Kidney (tissue), 14 donors: Measurements from ENCODE around the gene LGR6. TPM values are rescaled to one million over a fixed set of nuclear protein-coding genes. Genes with fewer than 3 reads are reported as not detected.

Experiments used
- DNase-seq, 5 donors: peaks; one replicate each; pipeline ENCODE4 v3.0.0-alpha.2; 2013 to 2020
- FAIRE-seq: peaks from 2 replicates; lab custom pipeline; 2012; peaks lifted over from hg19 to GRCh38; lab: Jason Lieb, UNC
- H3K27ac ChIP-seq, 2 donors: one replicate each; pipeline ENCODE4 v1.7.0; 2013; ENCODE audit warnings: low read depth in 2 of 2, low read length in 2 of 2, inconsistent platforms in 1 of 2
- H3K27me3 ChIP-seq: one replicate; pipeline ENCODE4 v1.7.1; 2013; ENCODE audit warnings: low read length, inconsistent platforms; ENCODE audit not compliant: control insufficient read depth, insufficient read depth
- H3K36me3 ChIP-seq, 3 donors: one replicate each; pipeline versions ENCODE4 v1.7.0 to v1.7.1; 2013; ENCODE audit warnings: low read length in 3 of 3, control low read depth in 1 of 3, inconsistent platforms in 1 of 3; ENCODE audit not compliant: insufficient read depth in 3 of 3, control insufficient read depth in 2 of 3
- H3K4me1 ChIP-seq, 3 donors: one replicate each; pipeline versions ENCODE4 v1.7.0 to v1.7.1; 2013; ENCODE audit warnings: low read length in 3 of 3, inconsistent platforms in 1 of 3, low read depth in 1 of 3; ENCODE audit not compliant: control insufficient read depth in 2 of 3, insufficient read depth in 2 of 3
- H3K4me3 ChIP-seq, 3 donors: one replicate each; pipeline versions ENCODE4 v1.7.0 to v1.8.1; 2013; ENCODE audit warnings: low read length in 3 of 3, control low read depth in 1 of 3, inconsistent platforms in 1 of 3
- H3K9ac ChIP-seq, 3 donors: one replicate each; pipeline versions ENCODE4 v1.7.0 to v1.7.1; 2013; ENCODE audit warnings: low read length in 3 of 3, control low read depth in 1 of 3, inconsistent platforms in 1 of 3
- H3K9me3 ChIP-seq, 3 donors: one replicate each; pipeline versions ENCODE4 v1.7.0 to v1.7.1; 2013; ENCODE audit warnings: low read length in 3 of 3, control low read depth in 1 of 3, inconsistent platforms in 1 of 3; ENCODE audit not compliant: control insufficient read depth in 2 of 3, insufficient read depth in 1 of 3
- CTCF ChIP-seq: IDR thresholded peaks from 3 replicates; pipeline ENCODE4 v1.5.1; 2012; ENCODE audit warnings: mild to moderate bottlenecking, moderate library complexity, borderline replicate concordance; ENCODE audit not compliant: insufficient read depth; ENCODE audit errors: extremely low read depth
- intact Hi-C: fragments of 100-400 bp; cut with DNase I; formaldehyde crosslinking; loops from one replicate; pipeline ENCODE4 v1.11.1; 2022
- polyA plus RNA-seq: library from polyadenylated mRNA; stranded (reverse); fragments of 350-450 nt; fragmentation: Illumina TruSeq; extraction: RNeasy Lipid Tissue Mini Kit (QIAGEN cat#74804); gene quantifications from one replicate; pipeline ENCODE4 v1.2.3, GENCODE V29; 2014; ENCODE audit warnings: low read depth, low replicate concordance; ENCODE audit not compliant: insufficient read depth
- total RNA-seq: library from RNA; stranded (reverse); fragmentation: NEBNext Ultra II Directional; extraction: Animal tissue kit (Norgen Biotek cat#: 25700); gene quantifications from one replicate; pipeline ENCODE4 v1.2.1, GENCODE V29; 2021
- donor health status: control.
- donor health status: control.
- donor health status: control.
- donor health status: control.
- donor health status: control.
- donor health status: DM: yes; HTN: yes; CAD: no.
- donor health status: Normal renal cell carcinoma (clear cell type).

Gene LGR6
- total and polyA plus RNA-seq, 2 donors from 2014 or later = 1.8 to 4.1 TPM

DNA sequence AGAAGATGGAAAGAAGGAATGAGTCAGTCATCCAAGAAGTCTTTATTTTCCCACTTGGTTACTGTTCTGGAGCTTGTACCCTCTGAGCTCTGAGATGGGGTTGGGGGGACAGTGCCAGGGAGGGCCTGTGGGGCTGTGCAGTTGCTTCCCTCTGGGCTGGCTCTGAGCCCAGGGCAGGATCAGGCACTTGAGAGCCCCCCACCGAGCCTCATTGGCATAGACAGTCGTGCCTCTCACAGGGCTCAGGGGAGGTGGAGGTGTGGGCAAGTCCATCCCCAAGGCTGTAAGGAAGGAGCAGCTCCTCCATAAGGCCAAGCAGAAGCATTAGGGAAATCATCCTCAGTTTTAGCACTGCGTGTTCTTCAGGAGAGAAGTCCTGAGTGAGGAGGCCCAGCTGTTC, 46.6 kb upstream of the LGR6 start:
- H3K36me3 ChIP-seq = no peaks in the 10 kb centered on the region
- H3K4me3 ChIP-seq = no peak overlapping the region
- DNase-seq (no peak), FAIRE-seq (no peak)
- H3K9me3 ChIP-seq = no peaks in the 10 kb centered on the region
- H3K27me3 ChIP-seq = no peaks in the 10 kb centered on the region
- no peak for TF ChIP-seq CTCF
- intact Hi-C loops = no loop called here
- no peak overlapping the region for H3K9ac ChIP-seq
- H3K27ac ChIP-seq = no peak overlapping the region
- peaks cover 0 to 12% (median 7%) of the 10 kb centered on the region in 3 donors for H3K4me1 ChIP-seq

GRCh38 chr1:202148391-202148790, 45.2 kb upstream of the LGR6 start:
- DNase-seq (no peak), FAIRE-seq (no peak)
- H3K4me3 ChIP-seq = no peak overlapping the region
- H3K9me3 ChIP-seq = no peaks in the 10 kb centered on the region
- intact Hi-C loops = no loop called here
- no peaks in the 10 kb centered on the region for H3K27me3 ChIP-seq
- H3K36me3 ChIP-seq = no peaks in the 10 kb centered on the region
- H3K4me1 ChIP-seq = peaks cover 0 to 7% (median 4%) of the 10 kb centered on the region in 3 donors
- no peak overlapping the region for H3K9ac ChIP-seq
- TF ChIP-seq CTCF = no peak
- no peak overlapping the region for H3K27ac ChIP-seq

DNA sequence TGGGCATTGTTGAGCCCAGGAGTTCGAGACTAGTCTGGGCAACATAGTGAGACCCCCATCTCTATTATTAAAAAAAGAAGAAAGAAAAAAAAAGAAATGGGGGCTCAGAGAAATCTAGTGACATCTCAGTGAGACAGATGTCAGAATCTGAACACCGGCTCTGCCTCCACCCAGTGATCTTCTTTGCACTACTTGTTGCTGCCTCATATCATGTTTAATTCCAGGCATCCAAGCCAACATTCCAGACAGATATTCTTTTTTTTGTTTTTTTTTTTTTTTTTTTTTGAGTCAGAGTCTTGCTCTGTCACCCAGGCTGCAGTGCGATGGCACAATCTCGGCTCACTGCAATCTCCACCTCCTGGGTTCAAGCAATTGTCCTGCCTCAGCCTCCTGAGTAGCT, 44.0 kb upstream of the LGR6 start:
- TF ChIP-seq CTCF = no peak

GRCh38 chr1:202150187-202150586, 43.4 kb upstream of the LGR6 start:
- Histone ChIP-seq H3K4me3 (no peak overlapping the region), H3K9me3 (no peaks in the 10 kb centered on the region), H3K4me1 (peaks cover 0 to 7% (median 5%) of the 10 kb centered on the region in 3 donors), H3K27ac (no peak overlapping the region), H3K27me3 (no peaks in the 10 kb centered on the region), H3K9ac (no peak overlapping the region), H3K36me3 (no peaks in the 10 kb centered on the region)
- DNase-seq = no peak
- intact Hi-C loops = no loop called here
- TF ChIP-seq CTCF = no peak
- FAIRE-seq = no peak

More for the DNA sequence above, 44.0 kb upstream of the LGR6 start:
- Histone ChIP-seq H3K36me3 (no peaks in the 10 kb centered on the region), H3K9me3 (no peaks in the 10 kb centered on the region), H3K4me3 (no peak overlapping the region), H3K4me1 (peaks cover 0 to 7% (median 4%) of the 10 kb centered on the region in 3 donors), H3K27ac (no peak overlapping the region), H3K9ac (no peak overlapping the region), H3K27me3 (no peaks in the 10 kb centered on the region)
- no peak for FAIRE-seq
- intact Hi-C loops = no loop called here
- DNase-seq = no peak
